BE2C (cell line): Measurements from ENCODE around the gene CERCAM.

ENCODE experiments used
- DNase-seq: peaks from one replicate; pipeline ENCODE4 v3.0.0-alpha.2; 2020
- H3K27me3 ChIP-seq: fragments of 250-450 bp; sonication (Bioruptor Pico); 2 replicates; pipeline ENCODE4 v1.5.1; 2020; ENCODE audit warnings: mild to moderate bottlenecking
- H3K36me3 ChIP-seq: fragments of 250-450 bp; sonication (Bioruptor Pico); 2 replicates; pipeline ENCODE4 v1.5.1; 2020; ENCODE audit warnings: mild to moderate bottlenecking
- H3K4me1 ChIP-seq: fragments of 250-450 bp; sonication (Bioruptor Pico); 2 replicates; pipeline ENCODE4 v1.5.1; 2020
- H3K4me3 ChIP-seq: 2 replicates; pipeline ENCODE4 v1.5.1; 2011; ENCODE audit warnings: low read depth, low read length
- H3K9me3 ChIP-seq: fragments of 250-450 bp; sonication (Bioruptor Pico); 2 replicates; pipeline ENCODE4 v1.5.1; 2020
- CTCF ChIP-seq: IDR thresholded peaks from 2 replicates; pipeline ENCODE4 v1.5.1; 2012; ENCODE audit warnings: mild to moderate bottlenecking, low read depth, low read length

Gene CERCAM

GRCh38 chr9:128397831-128398230 is 22.8 kb upstream of the CERCAM start:
- Histone ChIP-seq H3K4me1 (no peaks in the 10 kb centered on the region; the same call in none of the 2 replicates), H3K4me3 (no peak overlapping the region), H3K9me3 (no peaks in the 10 kb centered on the region), H3K36me3 (no peaks in the 10 kb centered on the region), H3K27me3 (no peaks in the 10 kb centered on the region)
- no peak for TF ChIP-seq CTCF
- DNase-seq: no peak

GRCh38 chr9:128399861-128400260 is 20.8 kb upstream of the CERCAM start:
- Histone ChIP-seq H3K27me3 (no peaks in the 10 kb centered on the region), H3K4me3 (no peak overlapping the region), H3K4me1 (no peaks in the 10 kb centered on the region), H3K36me3 (no peaks in the 10 kb centered on the region), H3K9me3 (no peaks in the 10 kb centered on the region)
- DNase-seq: no peak
- TF ChIP-seq CTCF: no peak

GRCh38 chr9:128404560-128404959 is 16.1 kb upstream of the CERCAM start:
- no peaks in the 10 kb centered on the region for H3K27me3 ChIP-seq
- no peaks in the 10 kb centered on the region for H3K36me3 ChIP-seq
- H3K9me3 ChIP-seq: no peaks in the 10 kb centered on the region
- no peak for TF ChIP-seq CTCF
- H3K4me3 ChIP-seq: no peak overlapping the region
- no peak for DNase-seq
- no peaks in the 10 kb centered on the region for H3K4me1 ChIP-seq

GRCh38 chr9:128405077-128405779 is 15.4 kb upstream of the CERCAM start:
- TF ChIP-seq CTCF: no peak
- Histone ChIP-seq H3K36me3 (no peaks in the 10 kb centered on the region), H3K4me3 (no peak overlapping the region), H3K9me3 (no peaks in the 10 kb centered on the region), H3K27me3 (no peaks in the 10 kb centered on the region), H3K4me1 (no peaks in the 10 kb centered on the region)
- DNase-seq: no peak

- no peak for TF ChIP-seq CTCF
- Histone ChIP-seq H3K4me1 (no peaks in the 10 kb centered on the region), H3K9me3 (no peaks in the 10 kb centered on the region), H3K4me3 (no peak overlapping the region), H3K36me3 (no peaks in the 10 kb centered on the region), H3K27me3 (no peaks in the 10 kb centered on the region)
- DNase-seq: no peak
These were observed 14.9 kb upstream of the CERCAM start for GRCh38 chr9:128405780-128406171.

GRCh38 chr9:128406848-128407391 is 13.7 kb upstream of the CERCAM start:
- H3K4me3 ChIP-seq: no peak overlapping the region
- H3K36me3 ChIP-seq: no peaks in the 10 kb centered on the region
- TF ChIP-seq CTCF: no peak
- no peak for DNase-seq
- H3K27me3 ChIP-seq: no peaks in the 10 kb centered on the region
- no peaks in the 10 kb centered on the region for H3K4me1 ChIP-seq
- H3K9me3 ChIP-seq: no peaks in the 10 kb centered on the region
